ENCODE measurements around the gene FAM83E. TPM values are rescaled to one million over a fixed set of nuclear protein-coding genes. Genes with fewer than 3 reads are reported as not detected.
A peak's percentile ranks its signal among the peaks of the same experiment; 100 is the strongest.

The FAM83E gene
- total RNA-seq, 2 experiments from 2014 or later = 3.0 to 3.7 TPM

DNA sequence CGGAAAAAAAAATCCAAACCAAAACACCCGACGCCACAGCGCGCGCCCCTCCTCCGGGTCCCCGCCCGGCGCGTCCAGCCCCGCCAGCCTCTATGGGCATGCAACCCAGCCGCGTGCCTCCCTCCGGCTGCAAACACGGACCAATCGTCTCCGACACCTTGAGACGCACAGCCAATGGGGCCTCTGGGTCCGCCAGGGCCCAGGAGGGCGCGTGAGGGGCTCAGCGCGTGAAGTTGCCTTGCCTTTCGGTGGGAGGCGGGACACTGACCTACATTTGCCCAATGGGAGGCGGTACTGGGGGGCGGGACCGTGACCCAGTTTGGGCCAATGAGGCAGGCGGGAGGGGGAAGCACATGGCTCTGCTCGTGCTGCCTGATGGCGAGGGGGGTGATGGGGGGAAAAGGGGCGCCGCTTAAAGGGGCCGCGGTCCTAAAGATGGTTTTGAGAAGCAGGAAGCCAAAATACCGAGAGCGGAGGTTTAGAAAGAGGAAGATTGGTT lies 22.6 kb upstream of the FAM83E start:
- ChIA-PET CTCF (ENCODE audit: unreplicated experiment) (no interaction called here), POLR2A (no interaction called here)
- H4K20me1 ChIP-seq (ENCODE audit: insufficient read depth, low read length) = no peaks in the 10 kb centered on the region
- peak overlapping the region; percentile 76 for H3K4me3 ChIP-seq (ENCODE audit: low read depth, low read length, poor library complexity, severe bottlenecking)
- no peaks in the 10 kb centered on the region for H3K9me2 ChIP-seq (ENCODE audit: insufficient read depth, low read length)
- peak overlapping the region; percentile 94 for H3K27ac ChIP-seq (ENCODE audit: low read depth, low read length, poor library complexity, severe bottlenecking)
- peak; percentile 100 for DNase-seq (ENCODE audit: low spot score)
- H3K79me2 ChIP-seq (ENCODE audit: insufficient read depth, low read depth, low read length) = no peaks in the 10 kb centered on the region; the same call in 1 of the 2 replicates
- no peak for TF ChIP-seq CTCF (conservative IDR thresholded peaks at IDR 0.05; ENCODE audit: low read length)
- no peak for TF ChIP-seq EZH2phosphoT487 (IDR thresholded peaks at IDR 0.05; ENCODE audit: borderline replicate concordance, low read depth, low read length)
- intact Hi-C loops (cut with micrococcal nuclease; ENCODE audit: unreplicated experiment) = loop anchor here (1.0 to 10.0 kb wide), 3 partner anchors 18 to 1040 kb away; partner anchors contain the start of genes PRMT1, RPL18, RPS11 and SPHK2
- H2AFZ ChIP-seq (ENCODE audit: low read length) = peak overlapping the region; percentile 79; the same call in 1 of the 2 replicates
- H3K9me3 ChIP-seq (ENCODE audit: low read length) = no peaks in the 10 kb centered on the region
- no TSS peak for BruUV-seq (replicated peaks)
- H3K4me1 ChIP-seq (ENCODE audit: insufficient read depth, low read length, poor library complexity, severe bottlenecking) = peaks cover 45% of the 10 kb centered on the region
- H3K36me3 ChIP-seq (ENCODE audit: insufficient read depth, low read length) = no peaks in the 10 kb centered on the region
- H3K4me2 ChIP-seq (ENCODE audit: low read length) = peak overlapping the region; percentile 97

GRCh38 chr19:48636859-48637448 lies 22.1 kb upstream of the FAM83E start, which contains the start of gene DBP:
DBP (minus strand) TSS chr19:48637379; CDS start chr19:48636994, 385 bp downstream.
- no peaks in the 10 kb centered on the region for H4K20me1 ChIP-seq (ENCODE audit: insufficient read depth, low read length)
- H2AFZ ChIP-seq (ENCODE audit: low read length) = peak within 1 kb of the TSS; percentile 79; the same call in 1 of the 2 replicates
- peak within 1 kb of the TSS; percentile 94 for H3K27ac ChIP-seq (ENCODE audit: low read depth, low read length, poor library complexity, severe bottlenecking)
- no peaks in the 10 kb centered on the region; the same call in 1 of the 2 replicates for H3K79me2 ChIP-seq (ENCODE audit: insufficient read depth, low read depth, low read length)
- TF ChIP-seq EZH2phosphoT487 (IDR thresholded peaks at IDR 0.05; ENCODE audit: borderline replicate concordance, low read depth, low read length) (no peak), CTCF (conservative IDR thresholded peaks at IDR 0.05; ENCODE audit: low read length) (peak; percentile 60)
- no TSS peak for BruUV-seq (replicated peaks)
- peak within 1 kb of the TSS; percentile 76 for H3K4me3 ChIP-seq (ENCODE audit: low read depth, low read length, poor library complexity, severe bottlenecking)
- H3K4me2 ChIP-seq (ENCODE audit: low read length) = peak within 1 kb of the TSS; percentile 97
- no peaks in the 10 kb centered on the region for H3K9me3 ChIP-seq (ENCODE audit: low read length)
- H3K36me3 ChIP-seq (ENCODE audit: insufficient read depth, low read length) = no peaks in the 10 kb centered on the region
- H3K9me2 ChIP-seq (ENCODE audit: insufficient read depth, low read length) = no peaks in the 10 kb centered on the region
- CTCF ChIA-PET (ENCODE audit: unreplicated experiment) = no interaction called here
- H3K4me1 ChIP-seq (ENCODE audit: insufficient read depth, low read length, poor library complexity, severe bottlenecking) = peaks cover 46% of the 10 kb centered on the region
- intact Hi-C loops (cut with micrococcal nuclease; ENCODE audit: unreplicated experiment) = loop anchor here (1.0 to 10.0 kb wide), 3 partner anchors 18 to 1040 kb away; partner anchors contain the start of genes PRMT1, RPL18, RPS11 and SPHK2
- no peak for DNase-seq (ENCODE audit: low spot score)
- POLR2A ChIA-PET = no interaction called here

Data from OCI-LY7 (cell line).